K562 (cell line): ENCODE data around the gene EGFL7.

Experiments
- CHD2 ChIP-seq: IDR thresholded peaks from 2 replicates; pipeline ENCODE4 v1.6.1; 2011; ENCODE audit warnings: low read depth, low read length
- CTCF ChIP-seq, 3 experiments: IDR thresholded peaks in 2 of 3; conservative IDR thresholded peaks in 1 of 3; 2 replicates each; pipeline ENCODE4 v1.5.1; 2011 to 2012; ENCODE audit warnings: low read length in 3 of 3, mild to moderate bottlenecking in 3 of 3, control low read depth in 2 of 3, improper control_type of control experiment in 1 of 3, inconsistent platforms in 1 of 3, low read depth in 1 of 3, mixed read lengths in 1 of 3, moderate library complexity in 1 of 3; ENCODE audit not compliant: insufficient read depth in 2 of 3
- ELF4 ChIP-seq: fragments of 450-650 bp; formaldehyde crosslinking; IDR thresholded peaks from 2 replicates; pipeline ENCODE4 v1.4.0; 2022; ENCODE audit warnings: missing genetic modification characterization
- FOXK2 ChIP-seq, 2 experiments: fragments of 450-650 bp; IDR thresholded peaks in 1 of 2; conservative IDR thresholded peaks in 1 of 2; 2 replicates each; pipeline ENCODE4 v1.6.1; 2016; ENCODE audit warnings: low read depth in 2 of 2, mild to moderate bottlenecking in 1 of 2
- HDGF ChIP-seq: fragments of 450-650 bp; IDR thresholded peaks from 2 replicates; pipeline ENCODE4 v1.6.1; 2016
- HES1 ChIP-seq: fragments of 450-650 bp; IDR thresholded peaks from 2 replicates; pipeline ENCODE4 v1.6.1; 2016; ENCODE audit warnings: low read depth, mild to moderate bottlenecking, moderate library complexity
- IRF1 ChIP-seq: sonication (generic); formaldehyde crosslinking; IDR thresholded peaks from 2 replicates; pipeline ENCODE4 v1.8.0; 2022; ENCODE audit warnings: missing genetic modification reagents, mild to moderate bottlenecking, borderline replicate concordance
- MLX ChIP-seq, 2 experiments: fragments of 450-650 bp in 1 of 2; sonication (generic) in 1 of 2; formaldehyde crosslinking; conservative IDR thresholded peaks; 2 replicates each; pipeline versions ENCODE4 v1.4.0 to v1.8.1; 2020 to 2022; ENCODE audit warnings: mild to moderate bottlenecking in 1 of 2, missing genetic modification reagents in 1 of 2
- PATZ1 ChIP-seq: fragments of 250-450 bp; sonication (Bioruptor Pico); IDR thresholded peaks from 2 replicates; pipeline ENCODE4 v1.5.0; 2020; ENCODE audit warnings: mild to moderate bottlenecking, borderline replicate concordance
- PHB2 ChIP-seq: fragments of 450-650 bp; IDR thresholded peaks from 2 replicates; pipeline ENCODE4 v1.6.1; 2017; ENCODE audit warnings: low read depth
- PKNOX1 ChIP-seq: fragments of 450-650 bp; IDR thresholded peaks from 2 replicates; pipeline ENCODE4 v1.6.1; 2016
- SIN3A ChIP-seq, 2 experiments: fragments of 150-350 bp in 1 of 2; IDR thresholded peaks; 2 replicates each; pipeline ENCODE4 v1.6.1; 2011 to 2016; ENCODE audit warnings: borderline replicate concordance in 2 of 2, low read depth in 2 of 2, low read length in 2 of 2, mild to moderate bottlenecking in 2 of 2, moderate library complexity in 2 of 2; ENCODE audit not compliant: control insufficient read depth in 1 of 2
- SREBF2 ChIP-seq: sonication (generic); formaldehyde crosslinking; IDR thresholded peaks from 2 replicates; pipeline ENCODE4 v1.4.0; 2020; ENCODE audit warnings: mild to moderate bottlenecking, missing genetic modification reagents
- SRSF7 ChIP-seq: fragments of 200-400 bp; formaldehyde crosslinking; optimal IDR thresholded peaks from 2 replicates; pipeline ENCODE3; 2017; ENCODE audit warnings: mild to moderate bottlenecking, low read depth, low read length

- TF ChIP-seq ELF4 (CRISPR knock-in tag) (no peak), SREBF2 (CRISPR knock-in tag) (no peak), SRSF7 (no peak), CHD2 (no peak), SIN3A (IDR thresholded peaks at IDR 0.05; ENCODE audit: borderline replicate concordance in 2 of 2, control insufficient read depth in 1 of 2, low read depth in 2 of 2, low read length in 2 of 2) (no peak), IRF1 (CRISPR knock-in tag) (no peak), MLX (CRISPR knock-in tag; conservative IDR thresholded peaks at IDR 0.05) (no peak), CTCF (IDR thresholded peaks at IDR 0.05 in 2 of 3, conservative IDR thresholded peaks at IDR 0.05 in 1 of 3; ENCODE audit: insufficient read depth in 2 of 3, low read depth in 1 of 3, low read length in 3 of 3) (peak; percentile 85 to 94 (median 85)), PHB2 (no peak), PATZ1 (CRISPR knock-in tag) (no peak), HES1 (no peak), FOXK2 (conservative IDR thresholded peaks at IDR 0.05 in 1 of 2, IDR thresholded peaks at IDR 0.05 in 1 of 2; ENCODE audit: low read depth in 2 of 2) (no peak), PKNOX1 (no peak), HDGF (no peak)
These were observed 31.6 kb downstream of the EGFL7 start for GRCh38 chr9:136694163-136694871.
